Measurements from ENCODE around the gene KCNMA1.
A peak's percentile ranks its signal among the peaks of the same experiment; 100 is the strongest.
"Not testable (repeated sequence)": the region's sequence is repeated elsewhere in the genome, so short reads cannot be mapped to it uniquely, and the experiment has no call there.

Gene KCNMA1

GRCh38 chr10:77582710-77583115 lies 54.9 kb downstream of the KCNMA1 start:
- no peak for DNase-seq (ENCODE audit: low spot score)

GRCh38 chr10:77581738-77582137 lies 55.9 kb downstream of the KCNMA1 start:
- DNase-seq (ENCODE audit: low spot score) = no peak

GRCh38 chr10:77580482-77580881 lies 57.1 kb downstream of the KCNMA1 start:
- DNase-seq (ENCODE audit: low spot score) = no peak

DNA sequence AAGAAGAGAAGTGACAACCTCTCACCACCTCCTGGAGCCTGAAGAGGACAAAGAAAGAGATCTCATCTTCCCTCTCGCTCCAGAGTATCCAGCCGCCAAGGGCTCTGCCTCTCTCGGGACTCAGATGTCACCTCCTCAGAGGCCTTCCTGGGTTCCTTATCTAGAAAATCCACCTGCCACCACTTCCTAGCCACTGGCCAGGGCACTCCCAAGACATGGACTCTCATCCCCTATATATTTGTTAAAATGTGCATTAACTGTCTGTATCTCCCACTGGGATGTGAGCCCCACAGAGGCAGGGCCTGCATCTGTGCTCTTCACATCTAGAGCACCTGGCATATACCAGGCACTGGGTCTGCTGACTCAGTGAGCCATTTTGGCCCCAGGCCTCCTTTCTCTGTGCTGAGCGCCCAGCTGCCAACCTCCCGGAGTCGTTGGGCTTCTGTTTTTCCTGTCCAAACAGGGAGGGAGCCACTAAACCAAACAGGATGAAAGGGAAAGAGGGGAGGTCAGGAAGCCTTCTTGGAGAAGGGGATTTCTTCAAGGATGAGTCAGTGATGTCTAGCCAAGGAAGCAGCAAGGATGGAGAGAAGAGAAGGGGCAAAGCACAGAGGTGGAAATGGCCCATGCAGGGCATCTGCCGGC lies 58.9 kb downstream of the KCNMA1 start:
- DNase-seq (ENCODE audit: low spot score) = no peak

GRCh38 chr10:77577666-77578229 lies 59.9 kb downstream of the KCNMA1 start:
- DNase-seq (ENCODE audit: low spot score) = no peak

DNA sequence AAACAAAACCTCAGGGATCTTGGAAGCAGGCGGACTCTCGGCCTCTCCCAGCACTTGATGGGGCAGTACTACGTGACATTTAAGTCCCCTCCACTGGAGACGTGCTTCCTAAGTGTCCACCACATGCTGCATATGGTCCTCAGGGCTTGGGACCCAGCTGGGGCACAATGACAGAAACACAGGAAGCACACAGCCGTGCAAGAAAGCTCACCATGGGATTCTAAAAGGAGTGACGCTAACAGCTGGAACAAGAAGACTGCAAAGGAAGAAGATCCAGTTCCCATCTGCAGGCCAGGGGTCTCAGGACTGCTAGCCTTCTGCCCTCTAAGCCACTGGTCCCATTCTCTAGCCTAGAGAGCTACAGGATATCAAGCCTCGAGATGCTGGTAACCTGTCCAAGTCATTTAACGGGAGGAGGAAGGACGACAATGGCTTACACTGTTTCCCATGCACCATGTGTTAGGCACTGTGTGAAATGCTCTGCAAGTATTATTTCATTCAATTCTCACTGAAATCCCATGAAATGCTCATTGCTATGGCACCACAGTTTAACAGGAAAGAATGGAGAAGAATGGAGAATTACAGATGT lies 61.1 kb downstream of the KCNMA1 start:
- no peak for DNase-seq (ENCODE audit: low spot score)

DNA sequence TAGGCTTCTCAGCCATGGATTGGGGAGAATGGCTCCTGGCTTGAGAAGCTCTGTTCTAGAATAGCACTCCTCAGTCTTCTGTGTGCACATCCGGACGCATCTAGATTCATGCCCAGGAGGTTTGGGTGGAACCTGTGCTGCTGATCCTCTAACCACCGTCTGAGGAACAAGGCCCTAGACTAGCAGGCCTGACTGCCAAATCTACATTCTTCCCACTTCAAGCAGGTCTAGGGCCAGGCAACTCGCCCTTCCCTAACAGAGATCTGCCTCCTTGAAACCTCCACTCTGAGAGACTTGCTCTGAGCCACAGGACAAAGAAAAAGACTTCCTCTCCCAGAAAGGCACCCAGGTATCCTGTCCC lies 61.6 kb downstream of the KCNMA1 start:
- DNase-seq (ENCODE audit: low spot score) = no peak

DNA sequence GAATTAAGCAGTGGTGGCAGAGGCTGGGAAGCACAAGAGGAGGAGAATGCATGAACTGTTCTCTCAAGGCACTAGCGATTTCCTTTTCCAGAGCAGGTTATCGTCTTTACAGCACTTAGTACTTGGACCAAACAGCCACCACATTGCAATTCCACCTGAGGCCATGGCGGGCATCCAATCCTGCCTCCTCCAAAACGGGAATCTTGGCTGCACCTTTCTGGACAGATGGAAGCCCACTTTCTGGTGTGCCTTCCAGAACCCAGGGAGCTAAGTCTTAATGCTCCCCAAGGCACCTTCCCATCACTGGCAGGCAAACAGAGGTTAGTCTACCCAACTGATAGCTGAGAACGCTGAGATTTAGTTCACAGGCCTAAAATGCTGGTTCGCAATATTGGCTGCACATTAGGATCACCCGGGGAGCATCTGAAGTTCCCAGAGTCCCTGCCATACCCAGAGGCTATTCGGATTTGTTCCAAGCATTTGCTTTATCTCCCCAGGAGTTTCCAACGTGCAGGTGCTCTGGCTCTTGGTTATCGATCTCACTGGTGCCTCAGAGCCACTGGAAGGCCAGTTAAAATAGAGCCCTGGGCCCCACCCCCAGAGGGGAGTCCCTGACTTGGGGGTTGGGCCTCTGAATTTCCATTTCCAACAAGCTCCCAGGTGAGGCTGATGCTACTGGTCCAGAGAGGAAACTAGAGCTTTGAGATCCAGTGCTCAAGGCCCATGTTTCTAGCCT lies 62.2 kb downstream of the KCNMA1 start:
- DNase-seq (ENCODE audit: low spot score) = no peak

DNA sequence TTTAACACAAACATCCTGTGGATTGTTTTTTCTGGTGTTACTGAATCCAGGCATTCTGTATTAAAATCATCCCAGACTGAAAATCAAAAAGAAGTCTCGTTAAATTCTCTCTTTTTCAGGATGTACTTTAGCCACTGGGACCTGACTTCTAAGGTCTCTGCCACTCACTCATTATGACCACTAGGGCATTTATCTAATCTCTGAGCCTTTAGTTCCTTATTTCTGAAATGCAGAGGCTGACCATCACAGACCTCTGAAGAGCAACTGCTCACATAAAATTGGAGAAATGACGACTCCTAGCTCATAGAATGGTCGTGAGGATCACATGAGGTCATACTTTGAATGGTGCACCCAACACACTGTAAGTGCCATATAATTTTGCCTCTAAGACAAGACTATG lies 63.2 kb downstream of the KCNMA1 start:
- DNase-seq (ENCODE audit: low spot score) = no peak

DNA sequence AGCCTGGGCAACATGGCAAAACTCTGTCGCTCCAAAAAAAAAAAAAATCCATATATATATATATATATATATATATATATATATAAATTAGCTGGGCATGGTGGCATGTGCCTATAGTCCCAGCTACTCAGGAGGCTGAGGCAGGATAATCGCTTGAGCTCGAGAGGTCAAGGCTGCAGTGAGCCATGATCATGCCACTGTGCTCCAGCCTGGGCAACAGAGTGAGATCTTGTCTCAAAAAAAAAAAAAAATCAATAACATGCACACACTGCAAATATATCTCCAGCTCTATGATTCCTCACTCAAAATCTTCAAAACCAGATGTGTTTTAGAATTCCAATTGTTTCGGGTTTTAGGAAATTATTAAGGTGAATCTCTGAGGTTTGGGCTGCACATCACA lies 65.1 kb downstream of the KCNMA1 start:
- DNase-seq (ENCODE audit: low spot score) = not testable (repeated sequence)

- no peak for DNase-seq (ENCODE audit: low spot score)
Measured at GRCh38 chr10:77571490-77571889, 66.1 kb downstream of the KCNMA1 start.

GRCh38 chr10:77566914-77567566 lies 70.6 kb downstream of the KCNMA1 start:
- DNase-seq (ENCODE audit: low spot score) = no peak

DNA sequence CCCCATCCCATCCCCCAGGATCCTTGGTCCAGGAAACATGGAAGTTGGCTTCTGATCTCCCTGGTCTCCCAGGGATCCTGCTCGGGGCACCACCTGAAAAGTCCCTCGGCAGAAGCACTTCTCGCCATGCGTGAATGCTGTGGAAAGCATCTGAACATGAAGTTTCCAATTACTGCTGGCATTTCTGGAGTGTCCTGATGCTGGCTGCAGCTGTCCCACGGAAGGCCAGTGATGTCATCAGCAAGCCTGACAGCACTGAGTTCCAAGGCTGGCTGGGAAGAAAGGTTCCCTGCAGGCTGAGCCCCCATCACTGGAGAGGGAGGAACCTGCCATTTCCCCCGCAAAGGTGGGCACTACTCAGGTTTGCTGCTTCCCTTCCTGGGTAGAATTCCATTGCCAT lies 71.4 kb downstream of the KCNMA1 start:
- DNase-seq (ENCODE audit: low spot score) = no peak

DNA sequence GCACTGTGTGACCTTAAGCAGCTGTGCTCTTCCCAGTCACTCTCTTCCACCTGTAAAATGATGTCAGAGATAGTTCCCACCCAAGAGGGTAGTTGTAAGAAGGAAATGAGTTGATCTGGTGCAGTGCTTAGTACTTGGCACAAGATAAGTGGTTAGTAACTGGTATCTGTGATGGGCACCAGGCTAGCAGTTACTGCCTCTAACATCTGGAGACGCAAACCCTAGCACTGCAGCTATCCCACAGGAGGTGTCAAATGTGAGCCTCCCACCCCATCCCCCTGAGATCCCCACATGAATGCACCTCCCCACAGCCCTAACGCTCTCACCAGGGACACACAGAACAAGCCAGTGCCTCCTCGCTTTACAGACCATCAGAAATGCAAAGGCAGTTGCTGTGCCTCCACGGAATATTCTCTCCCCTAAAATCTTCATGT lies 72.0 kb downstream of the KCNMA1 start:
- DNase-seq (ENCODE audit: low spot score) = peak; percentile 27

GRCh38 chr10:77564731-77565589 lies 72.6 kb downstream of the KCNMA1 start:
- DNase-seq (ENCODE audit: low spot score) = no peak

GRCh38 chr10:77563638-77564270 lies 73.9 kb downstream of the KCNMA1 start:
- DNase-seq (ENCODE audit: low spot score) = peak; percentile 44

DNA sequence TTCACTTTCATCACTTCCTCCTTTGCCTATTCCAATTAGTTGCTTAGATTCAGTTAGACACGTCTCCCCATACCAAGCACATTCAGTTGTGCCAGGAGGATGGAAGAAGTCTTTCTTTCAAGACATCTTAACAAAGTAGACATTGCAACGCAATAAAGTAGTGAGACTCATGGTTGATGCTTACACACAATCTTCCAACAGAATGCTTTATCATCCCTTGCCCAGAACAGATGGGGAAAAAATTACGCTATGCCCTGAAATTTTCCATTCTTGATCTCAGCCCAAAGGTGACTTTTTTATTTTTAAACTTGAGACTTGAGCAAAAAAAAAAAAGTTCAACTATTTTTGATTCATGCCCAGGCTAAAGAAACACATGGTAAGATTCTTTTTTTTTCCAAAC lies 74.9 kb downstream of the KCNMA1 start:
- no peak for DNase-seq (ENCODE audit: low spot score)

- no peak for DNase-seq (ENCODE audit: low spot score)
Measured at GRCh38 chr10:77561991-77562390, 75.6 kb downstream of the KCNMA1 start.

DNA sequence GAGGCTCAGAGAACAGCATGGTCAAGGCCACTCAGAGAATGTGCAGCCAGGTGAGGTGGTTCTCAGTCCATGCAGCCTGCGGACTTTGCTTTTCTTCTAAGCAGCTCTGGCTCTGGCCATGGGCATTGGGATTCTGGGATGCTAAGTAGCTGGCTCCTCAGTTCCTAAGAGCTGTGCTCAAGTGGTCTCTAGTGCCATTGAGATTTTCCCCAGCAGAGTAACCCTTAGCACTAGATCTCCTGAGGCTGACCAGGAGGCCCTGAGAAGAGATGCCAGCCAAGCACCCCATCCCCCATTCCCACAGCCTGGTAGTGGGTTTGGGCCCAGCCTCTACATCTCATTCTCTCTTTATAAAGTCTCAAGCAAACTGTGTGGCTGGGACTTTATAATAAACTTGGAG lies 77.1 kb downstream of the KCNMA1 start:
- no peak for DNase-seq (ENCODE audit: low spot score)

- no peak for DNase-seq (ENCODE audit: low spot score)
Measured at GRCh38 chr10:77560052-77560451, 77.6 kb downstream of the KCNMA1 start.

GRCh38 chr10:77556990-77557601 lies 80.5 kb downstream of the KCNMA1 start:
- DNase-seq (ENCODE audit: low spot score) = no peak

Data from germinal center (tissue), 1 donor.